ENCODE measurements around the gene ADD2. TPM values are rescaled to one million over a fixed set of nuclear protein-coding genes. Genes with fewer than 3 reads are reported as not detected.

The ADD2 gene
- total RNA-seq, 1 experiment from 2014 or later, result 4.4 TPM

GRCh38 chr2:70668911-70669310, 99.1 kb downstream of the ADD2 start:
- no peaks in the 10 kb centered on the region for H3K9me3 ChIP-seq (ENCODE audit: low read length)
- CTCF ChIA-PET, result no interaction called here

GRCh38 chr2:70668432-70668831, 99.6 kb downstream of the ADD2 start:
- Histone ChIP-seq H3K4me2 (ENCODE audit: low read length) (no peak overlapping the region), H3K36me3 (ENCODE audit: low read depth, low read length) (no peaks in the 10 kb centered on the region)
- ATAC-seq, result no peak

More at GRCh38 chr2:70668911-70669310, 99.1 kb downstream of the ADD2 start:
- H3K4me2 ChIP-seq (ENCODE audit: low read length), result no peak overlapping the region
- peaks cover 10% of the 10 kb centered on the region; the same call in 1 of the 2 replicates for H3K27me3 ChIP-seq (ENCODE audit: low read length)
- POLR2A ChIA-PET (ENCODE audit: unreplicated experiment), result interaction anchor here (0.6 kb wide), 1 partner anchor 400 kb away, joined by 3 read pairs; the partner anchor contains the start of gene NAGK
- H3K9ac ChIP-seq (ENCODE audit: low read length), result no peak overlapping the region
- no TSS peak for BruUV-seq (replicated peaks)
- H3F3A ChIP-seq (ENCODE audit: low read length, unreplicated experiment), result no peaks in the 10 kb centered on the region
- DNase-seq (no peak), ATAC-seq (no peak)
- no peak overlapping the region for H3K4me3 ChIP-seq (ENCODE audit: low read length)
- H3K9me2 ChIP-seq (replicated peaks; ENCODE audit: low read length), result no peaks in the 10 kb centered on the region
- TF ChIP-seq EZH2 (IDR thresholded peaks at IDR 0.05; ENCODE audit: low read length, unreplicated experiment) (no peak), EZH2phosphoT487 (IDR thresholded peaks at IDR 0.05; ENCODE audit: borderline replicate concordance, low read length) (no peak), CTCF (conservative IDR thresholded peaks at IDR 0.05; ENCODE audit: low read depth, low read length) (no peak)
- H3K27ac ChIP-seq (ENCODE audit: low read length), result no peak overlapping the region
- no peaks in the 10 kb centered on the region for H4K20me1 ChIP-seq (ENCODE audit: low read length)
- intact Hi-C loops (cut with micrococcal nuclease), result no loop called here
- H3K79me2 ChIP-seq (ENCODE audit: low read length), result no peaks in the 10 kb centered on the region
- no peak overlapping the region for H2AFZ ChIP-seq (ENCODE audit: low read length)
- no peaks in the 10 kb centered on the region for H3K36me3 ChIP-seq (ENCODE audit: low read depth, low read length)
- H3K4me1 ChIP-seq (ENCODE audit: insufficient read depth, low read length), result 0 out of 2 replicates have a peak, but pooled peaks cover 3% of the 10 kb centered on the region

More at GRCh38 chr2:70668432-70668831, 99.6 kb downstream of the ADD2 start:
- Histone ChIP-seq H2AFZ (ENCODE audit: low read length) (no peak overlapping the region), H3K4me3 (ENCODE audit: low read length) (no peak overlapping the region), H4K20me1 (ENCODE audit: low read length) (no peaks in the 10 kb centered on the region), H3K27me3 (ENCODE audit: low read length) (peaks cover 14% of the 10 kb centered on the region), H3K9me3 (ENCODE audit: low read length) (no peaks in the 10 kb centered on the region), H3F3A (ENCODE audit: low read length, unreplicated experiment) (no peaks in the 10 kb centered on the region), H3K4me1 (ENCODE audit: insufficient read depth, low read length) (0 out of 2 replicates have a peak, but pooled peaks cover 3% of the 10 kb centered on the region), H3K27ac (ENCODE audit: low read length) (no peak overlapping the region), H3K9ac (ENCODE audit: low read length) (no peak overlapping the region), H3K9me2 (replicated peaks; ENCODE audit: low read length) (no peaks in the 10 kb centered on the region), H3K79me2 (ENCODE audit: low read length) (no peaks in the 10 kb centered on the region)
- CTCF ChIA-PET, result no interaction called here
- intact Hi-C loops (cut with micrococcal nuclease), result no loop called here
- no TSS peak for BruUV-seq (replicated peaks)
- TF ChIP-seq EZH2 (IDR thresholded peaks at IDR 0.05; ENCODE audit: low read length, unreplicated experiment), result no peak
- no peak for TF ChIP-seq CTCF (conservative IDR thresholded peaks at IDR 0.05; ENCODE audit: low read depth, low read length)
- TF ChIP-seq EZH2phosphoT487 (IDR thresholded peaks at IDR 0.05; ENCODE audit: borderline replicate concordance, low read length), result no peak
- POLR2A ChIA-PET (ENCODE audit: unreplicated experiment), result interaction anchor here (0.6 kb wide), 1 partner anchor 400 kb away, joined by 3 read pairs; the partner anchor contains the start of gene NAGK
- no peak for DNase-seq

All from PC-3 (cell line).